Measurements from ENCODE around the gene ENGASE.

ENGASE gene

DNA sequence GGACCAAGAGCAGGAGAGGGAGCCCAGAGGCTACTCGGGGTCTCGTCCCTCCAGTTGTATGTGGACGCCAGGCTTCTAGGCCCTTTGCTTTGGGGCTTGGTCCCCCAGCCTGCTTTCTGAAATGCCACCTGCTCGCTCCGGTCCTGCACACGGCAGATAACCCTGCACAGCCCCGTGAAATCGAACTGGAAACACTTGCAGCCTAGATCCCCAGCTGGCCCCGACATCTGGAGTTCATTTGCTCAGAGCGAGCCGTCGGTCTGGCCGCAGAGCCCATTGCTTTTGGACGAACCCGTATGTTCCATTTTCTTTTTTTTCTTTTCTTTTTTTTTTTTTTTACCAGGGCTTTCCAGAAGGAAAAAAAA lies 27.7 kb upstream of the ENGASE start:
- H3K27ac ChIP-seq: no peak overlapping the region
- TF ChIP-seq, protein P1, sequence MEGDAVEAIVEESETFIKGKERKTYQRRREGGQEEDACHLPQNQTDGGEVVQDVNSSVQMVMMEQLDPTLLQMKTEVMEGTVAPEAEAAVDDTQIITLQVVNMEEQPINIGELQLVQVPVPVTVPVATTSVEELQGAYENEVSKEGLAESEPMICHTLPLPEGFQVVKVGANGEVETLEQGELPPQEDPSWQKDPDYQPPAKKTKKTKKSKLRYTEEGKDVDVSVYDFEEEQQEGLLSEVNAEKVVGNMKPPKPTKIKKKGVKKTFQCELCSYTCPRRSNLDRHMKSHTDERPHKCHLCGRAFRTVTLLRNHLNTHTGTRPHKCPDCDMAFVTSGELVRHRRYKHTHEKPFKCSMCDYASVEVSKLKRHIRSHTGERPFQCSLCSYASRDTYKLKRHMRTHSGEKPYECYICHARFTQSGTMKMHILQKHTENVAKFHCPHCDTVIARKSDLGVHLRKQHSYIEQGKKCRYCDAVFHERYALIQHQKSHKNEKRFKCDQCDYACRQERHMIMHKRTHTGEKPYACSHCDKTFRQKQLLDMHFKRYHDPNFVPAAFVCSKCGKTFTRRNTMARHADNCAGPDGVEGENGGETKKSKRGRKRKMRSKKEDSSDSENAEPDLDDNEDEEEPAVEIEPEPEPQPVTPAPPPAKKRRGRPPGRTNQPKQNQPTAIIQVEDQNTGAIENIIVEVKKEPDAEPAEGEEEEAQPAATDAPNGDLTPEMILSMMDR (conservative IDR thresholded peaks at IDR 0.05): no peak

DNA sequence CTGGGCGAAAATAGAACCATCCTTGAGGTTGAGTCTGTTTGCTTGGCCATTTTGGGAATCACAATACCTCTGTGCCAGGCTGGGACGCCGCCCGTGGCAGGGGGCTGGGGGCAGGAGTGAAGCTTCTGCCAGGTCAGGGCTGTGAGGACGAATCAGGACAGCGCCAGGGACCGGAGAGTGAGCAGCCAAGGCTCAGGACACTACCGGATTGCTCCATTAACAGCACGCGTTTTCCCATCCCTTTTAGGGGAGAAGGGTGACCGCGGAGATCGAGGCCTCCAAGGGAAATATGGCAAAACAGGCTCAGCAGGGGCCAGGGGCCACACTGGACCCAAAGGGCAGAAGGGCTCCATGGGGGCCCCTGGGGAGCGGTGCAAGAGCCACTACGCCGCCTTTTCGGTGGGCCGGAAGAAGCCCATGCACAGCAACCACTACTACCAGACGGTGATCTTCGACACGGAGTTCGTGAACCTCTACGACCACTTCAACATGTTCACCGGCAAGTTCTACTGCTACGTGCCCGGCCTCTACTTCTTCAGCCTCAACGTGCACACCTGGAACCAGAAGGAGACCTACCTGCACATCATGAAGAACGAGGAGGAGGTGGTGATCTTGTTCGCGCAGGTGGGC lies 27.2 kb upstream of the ENGASE start:
- TF ChIP-seq, protein P1 (conservative IDR thresholded peaks at IDR 0.05): no peak
- H3K27ac ChIP-seq: no peak overlapping the region

DNA sequence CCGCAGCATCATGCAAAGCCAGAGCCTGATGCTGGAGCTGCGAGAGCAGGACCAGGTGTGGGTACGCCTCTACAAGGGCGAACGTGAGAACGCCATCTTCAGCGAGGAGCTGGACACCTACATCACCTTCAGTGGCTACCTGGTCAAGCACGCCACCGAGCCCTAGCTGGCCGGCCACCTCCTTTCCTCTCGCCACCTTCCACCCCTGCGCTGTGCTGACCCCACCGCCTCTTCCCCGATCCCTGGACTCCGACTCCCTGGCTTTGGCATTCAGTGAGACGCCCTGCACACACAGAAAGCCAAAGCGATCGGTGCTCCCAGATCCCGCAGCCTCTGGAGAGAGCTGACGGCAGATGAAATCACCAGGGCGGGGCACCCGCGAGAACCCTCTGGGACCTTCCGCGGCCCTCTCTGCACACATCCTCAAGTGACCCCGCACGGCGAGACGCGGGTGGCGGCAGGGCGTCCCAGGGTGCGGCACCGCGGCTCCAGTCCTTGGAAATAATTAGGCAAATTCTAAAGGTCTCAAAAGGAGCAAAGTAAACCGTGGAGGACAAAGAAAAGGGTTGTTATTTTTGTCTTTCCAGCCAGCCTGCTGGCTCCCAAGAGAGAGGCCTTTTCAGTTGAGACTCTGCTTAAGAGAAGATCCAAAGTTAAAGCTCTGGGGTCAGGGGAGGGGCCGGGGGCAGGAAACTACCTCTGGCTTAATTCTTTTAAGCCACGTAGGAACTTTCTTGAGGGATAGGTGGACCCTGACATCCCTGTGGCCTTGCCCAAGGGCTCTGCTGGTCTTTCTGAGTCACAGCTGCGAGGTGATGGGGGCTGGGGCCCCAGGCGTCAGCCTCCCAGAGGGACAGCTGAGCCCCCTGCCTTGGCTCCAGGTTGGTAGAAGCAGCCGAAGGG lies 26.4 kb upstream of the ENGASE start:
- TF ChIP-seq, protein P1 (conservative IDR thresholded peaks at IDR 0.05): no peak
- H3K27ac ChIP-seq: no peak overlapping the region

DNA sequence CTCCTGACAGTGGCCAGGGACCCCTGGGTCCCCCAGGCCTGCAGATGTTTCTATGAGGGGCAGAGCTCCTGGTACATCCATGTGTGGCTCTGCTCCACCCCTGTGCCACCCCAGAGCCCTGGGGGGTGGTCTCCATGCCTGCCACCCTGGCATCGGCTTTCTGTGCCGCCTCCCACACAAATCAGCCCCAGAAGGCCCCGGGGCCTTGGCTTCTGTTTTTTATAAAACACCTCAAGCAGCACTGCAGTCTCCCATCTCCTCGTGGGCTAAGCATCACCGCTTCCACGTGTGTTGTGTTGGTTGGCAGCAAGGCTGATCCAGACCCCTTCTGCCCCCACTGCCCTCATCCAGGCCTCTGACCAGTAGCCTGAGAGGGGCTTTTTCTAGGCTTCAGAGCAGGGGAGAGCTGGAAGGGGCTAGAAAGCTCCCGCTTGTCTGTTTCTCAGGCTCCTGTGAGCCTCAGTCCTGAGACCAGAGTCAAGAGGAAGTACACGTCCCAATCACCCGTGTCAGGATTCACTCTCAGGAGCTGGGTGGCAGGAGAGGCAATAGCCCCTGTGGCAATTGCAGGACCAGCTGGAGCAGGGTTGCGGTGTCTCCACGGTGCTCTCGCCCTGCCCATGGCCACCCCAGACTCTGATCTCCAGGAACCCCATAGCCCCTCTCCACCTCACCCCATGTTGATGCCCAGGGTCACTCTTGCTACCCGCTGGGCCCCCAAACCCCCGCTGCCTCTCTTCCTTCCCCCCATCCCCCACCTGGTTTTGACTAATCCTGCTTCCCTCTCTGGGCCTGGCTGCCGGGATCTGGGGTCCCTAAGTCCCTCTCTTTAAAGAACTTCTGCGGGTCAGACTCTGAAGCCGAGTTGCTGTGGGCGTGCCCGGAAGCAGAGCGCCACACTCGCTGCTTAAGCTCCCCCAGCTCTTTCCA lies 25.5 kb upstream of the ENGASE start:
- TF ChIP-seq, protein P1 (conservative IDR thresholded peaks at IDR 0.05): no peak
- no peak overlapping the region for H3K27ac ChIP-seq

DNA sequence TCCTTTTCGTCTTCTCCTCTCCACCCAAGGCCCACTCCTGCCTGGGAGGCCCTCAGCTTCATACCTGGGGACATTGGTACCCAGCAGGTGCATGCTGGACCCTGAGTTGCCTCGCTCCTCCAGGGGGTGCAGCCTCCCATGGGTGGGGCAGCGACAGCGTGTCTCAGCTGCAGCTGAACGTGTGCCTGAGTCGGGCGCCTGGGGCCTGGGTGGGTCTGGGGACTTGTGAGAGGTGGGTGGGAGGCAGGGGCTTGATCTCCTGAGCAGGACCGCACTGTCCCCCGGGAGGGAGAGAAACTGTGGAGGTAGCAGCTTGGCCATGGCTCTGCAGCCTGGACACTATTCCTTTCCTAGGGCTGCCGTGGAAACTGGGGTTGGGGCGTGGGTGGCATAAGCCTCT lies 24.8 kb upstream of the ENGASE start:
- TF ChIP-seq, protein P1 (conservative IDR thresholded peaks at IDR 0.05): no peak
- H3K27ac ChIP-seq: no peak overlapping the region

DNA sequence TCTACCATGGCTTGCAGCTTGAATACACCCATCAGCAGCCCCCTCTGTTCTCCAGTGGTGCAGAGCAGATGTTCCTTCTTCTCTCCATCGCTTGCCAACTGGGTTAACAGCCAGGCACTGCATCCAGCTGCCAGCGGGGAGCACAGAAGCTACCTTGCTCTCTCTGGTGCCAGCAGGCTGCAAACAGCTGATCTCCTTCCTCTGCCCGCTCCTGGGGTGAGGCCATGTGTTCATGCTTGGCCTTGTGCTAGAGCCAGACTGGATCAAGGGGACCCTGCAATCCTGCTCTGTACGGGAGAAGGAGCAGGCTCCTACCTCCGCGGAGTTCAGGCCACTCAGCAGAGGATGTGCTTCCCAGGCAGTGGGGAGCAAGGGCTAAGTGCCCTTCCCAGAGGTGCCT lies 24.1 kb upstream of the ENGASE start:
- TF ChIP-seq, protein P1 (conservative IDR thresholded peaks at IDR 0.05): no peak
- H3K27ac ChIP-seq: no peak overlapping the region

DNA sequence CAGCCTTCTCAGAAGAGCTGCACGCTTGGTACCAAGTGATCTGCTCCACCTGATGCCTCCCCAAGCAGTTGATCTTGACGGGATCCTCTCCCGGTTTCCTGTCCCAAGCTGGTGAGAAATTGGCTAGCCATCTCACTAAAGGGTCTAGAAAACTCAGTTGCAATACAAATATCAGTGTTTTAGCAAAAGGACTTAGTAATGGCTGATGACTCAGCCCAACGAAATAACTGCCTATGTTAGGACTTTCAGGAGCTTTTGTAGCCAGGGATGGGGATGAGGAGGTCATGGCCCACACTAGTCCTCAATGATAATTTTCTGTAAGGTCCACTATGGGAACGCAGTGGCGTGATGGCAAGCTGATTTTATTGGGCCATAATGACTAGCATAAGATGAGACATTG lies 23.3 kb upstream of the ENGASE start:
- no peak overlapping the region for H3K27ac ChIP-seq
- TF ChIP-seq, protein P1 (conservative IDR thresholded peaks at IDR 0.05): no peak

Measured in VCaP (cell line).